GM23338 (cell line): ENCODE measurements around the gene ANTKMT.

Source experiments
- CREB1 ChIP-seq: fragments of 250-450 bp; sonication (Bioruptor Pico); IDR thresholded peaks from 2 replicates; pipeline ENCODE4 v1.5.0; 2020; ENCODE audit warnings: low read depth, mild to moderate bottlenecking, moderate library complexity
- CTCF ChIP-seq, 2 experiments: fragments of 200-600 bp in 1 of 2; sonication (generic) in 1 of 2; conservative IDR thresholded peaks; 2 replicates each; pipeline versions ENCODE4 v1.5.1 to v1.6.1; 2016 to 2017; ENCODE audit warnings: antibody characterized with exemption in 2 of 2, low read depth in 2 of 2, mild to moderate bottlenecking in 2 of 2, moderate library complexity in 1 of 2
- EZH2 ChIP-seq: fragments of 200-600 bp; sonication (generic); IDR thresholded peaks from one replicate; pipeline ENCODE4 v1.8.0; 2017; ENCODE audit warnings: antibody characterized with exemption, mild to moderate bottlenecking, low read depth; ENCODE audit not compliant: unreplicated experiment
- EZH2phosphoT487 ChIP-seq: fragments of 200-600 bp; sonication (generic); IDR thresholded peaks from one replicate; pipeline ENCODE4 v1.8.1; 2018; ENCODE audit warnings: antibody characterized with exemption; ENCODE audit not compliant: unreplicated experiment
- POLR2AphosphoS5 ChIP-seq: IDR thresholded peaks from 2 replicates; pipeline ENCODE4 v1.6.1; 2016; ENCODE audit warnings: antibody characterized with exemption, low read depth
- REST ChIP-seq: IDR thresholded peaks from one replicate; pipeline ENCODE4 v1.6.1; 2018; ENCODE audit warnings: antibody characterized with exemption; ENCODE audit not compliant: unreplicated experiment

GRCh38 chr16:722835-723633 is 2.1 kb downstream of the ANTKMT start:
- TF ChIP-seq CTCF (conservative IDR thresholded peaks at IDR 0.05; ENCODE audit: low read depth in 2 of 2) (no peak), EZH2 (no peak), EZH2phosphoT487 (no peak), REST (no peak), POLR2AphosphoS5 (no peak), CREB1 (CRISPR knock-in tag) (no peak)
